ENCODE data around the gene PAPPA.

GRCh38 chr9:116149844-116150243 lies 3.7 kb upstream of the PAPPA start:
- TF ChIP-seq FOXP2 (optimal IDR thresholded peaks at IDR 0.05; ENCODE audit: control extremely low read depth, extremely low read length, insufficient read depth) (no peak), EZH2 (IDR thresholded peaks at IDR 0.05) (no peak), POLR2AphosphoS5 (IDR thresholded peaks at IDR 0.05; ENCODE audit: borderline replicate concordance, low read depth, low read length) (no peak)
